GM20431 (cell line): ENCODE measurements around the gene HOXA9.

Experiments used
- in situ Hi-C: fragments of 300-500 bp; cut with MseI, MboI; formaldehyde crosslinking; loops from one replicate; pipeline ENCODE4 v1.15.0; 2020; ENCODE audit warnings: low sequenced_read_pairs; ENCODE audit not compliant: unreplicated experiment

Gene HOXA9

DNA sequence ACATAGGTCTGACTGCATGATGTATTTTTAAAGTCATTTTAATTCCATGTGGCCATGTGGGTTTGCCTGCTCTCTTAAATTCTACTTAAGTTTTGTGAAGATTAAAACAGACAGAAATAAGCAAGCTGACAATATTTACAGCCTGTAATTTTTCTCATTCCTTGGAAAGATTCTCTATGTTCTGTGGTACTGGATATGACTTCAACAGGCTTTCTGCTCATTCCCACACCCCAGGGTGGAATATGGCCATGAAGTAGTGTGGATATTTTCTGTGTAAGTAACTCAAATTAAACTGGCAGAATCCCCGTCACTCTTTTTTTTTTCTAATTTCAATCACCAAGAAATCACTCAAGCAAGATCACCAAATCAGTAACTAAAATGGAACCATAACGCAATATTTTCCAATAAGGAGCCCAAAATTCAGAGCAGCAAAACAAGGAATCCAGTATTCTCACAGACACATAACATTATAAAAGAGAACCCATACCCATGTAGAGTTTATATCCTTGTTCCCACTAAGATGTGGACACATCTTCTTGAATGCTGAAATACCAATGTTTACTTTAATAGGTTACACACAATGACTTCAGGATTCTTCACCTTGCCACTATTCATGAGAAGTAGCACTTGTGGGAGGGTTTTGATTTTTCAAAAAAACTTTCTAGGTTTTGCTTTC lies 27.6 kb downstream of the HOXA9 start:
- in situ Hi-C loops: no loop called here

DNA sequence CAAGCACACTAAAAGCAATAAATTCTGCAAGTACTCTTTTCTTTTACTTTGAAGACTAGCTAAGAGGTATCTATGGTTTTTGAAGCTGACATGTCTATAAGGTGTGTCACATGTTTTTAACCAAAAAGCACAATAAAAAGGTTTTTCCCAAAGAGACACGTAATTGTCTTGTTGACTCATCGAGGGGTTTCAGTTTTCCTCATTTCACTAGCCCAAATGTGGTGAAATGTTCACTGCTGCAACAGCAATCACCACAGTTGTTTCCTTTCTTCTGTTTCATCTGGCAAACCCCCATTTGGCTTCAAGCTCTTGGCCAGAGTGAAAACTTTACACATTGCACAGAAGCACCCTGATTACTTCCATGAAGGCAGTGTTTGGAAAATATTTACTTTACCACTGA lies 30.9 kb downstream of the HOXA9 start:
- in situ Hi-C loops: no loop called here

DNA sequence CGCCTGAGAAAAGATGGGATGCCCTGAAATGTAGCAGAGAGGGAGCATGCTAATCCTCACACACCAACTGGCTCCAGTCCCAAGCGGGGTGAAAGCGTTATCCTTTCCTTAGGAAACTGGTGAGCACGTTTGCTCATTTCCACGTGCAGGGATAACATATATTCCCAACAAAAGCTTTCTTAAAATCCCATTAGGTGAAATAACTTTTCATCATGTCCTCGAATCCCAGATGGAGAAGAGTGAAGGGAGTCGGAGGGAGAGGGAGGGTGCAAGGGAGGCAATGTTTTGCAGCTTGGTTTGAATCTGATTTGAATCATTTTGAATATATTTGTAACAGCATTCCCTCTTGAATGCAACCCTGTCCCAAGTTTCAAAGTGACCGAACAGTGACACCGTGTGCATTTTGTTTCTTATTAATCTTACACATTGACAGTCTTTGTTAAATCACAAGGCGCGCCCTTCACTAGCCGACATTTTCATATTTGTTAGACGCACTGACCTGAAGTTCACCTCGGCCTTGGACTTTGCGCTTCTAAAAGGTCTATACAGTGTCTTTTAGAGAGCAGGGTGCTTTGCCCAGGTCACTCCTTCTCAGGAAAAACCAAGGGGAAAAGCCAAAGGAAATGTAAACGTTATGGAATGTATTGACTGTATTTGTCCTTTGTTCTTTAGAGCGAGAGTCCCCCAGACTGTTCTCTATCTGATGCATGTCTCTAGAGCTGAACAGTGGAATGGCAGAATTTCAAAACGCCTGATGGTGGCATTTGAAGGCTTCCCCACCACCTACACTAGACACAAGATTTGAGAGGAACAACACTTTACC lies 31.7 kb downstream of the HOXA9 start:
- in situ Hi-C loops: no loop called here

DNA sequence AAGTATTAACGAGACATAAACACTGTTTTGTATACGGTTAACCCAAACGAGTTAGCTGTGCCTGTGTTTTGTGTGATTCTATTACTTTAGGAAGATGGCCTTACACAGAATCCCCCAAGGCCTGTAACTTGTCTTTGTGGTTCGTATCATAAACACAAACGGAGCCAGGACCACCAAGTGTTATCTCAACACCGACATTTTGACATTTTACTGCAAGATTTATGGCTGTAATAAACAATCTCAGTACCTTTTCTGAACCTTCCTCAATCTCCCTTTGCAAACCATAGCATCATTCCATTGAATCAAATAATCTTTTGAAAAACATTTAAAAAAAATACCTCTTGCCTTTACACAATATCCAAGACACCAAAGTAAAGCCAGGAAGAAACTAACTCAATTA lies 32.4 kb downstream of the HOXA9 start:
- in situ Hi-C loops: no loop called here

DNA sequence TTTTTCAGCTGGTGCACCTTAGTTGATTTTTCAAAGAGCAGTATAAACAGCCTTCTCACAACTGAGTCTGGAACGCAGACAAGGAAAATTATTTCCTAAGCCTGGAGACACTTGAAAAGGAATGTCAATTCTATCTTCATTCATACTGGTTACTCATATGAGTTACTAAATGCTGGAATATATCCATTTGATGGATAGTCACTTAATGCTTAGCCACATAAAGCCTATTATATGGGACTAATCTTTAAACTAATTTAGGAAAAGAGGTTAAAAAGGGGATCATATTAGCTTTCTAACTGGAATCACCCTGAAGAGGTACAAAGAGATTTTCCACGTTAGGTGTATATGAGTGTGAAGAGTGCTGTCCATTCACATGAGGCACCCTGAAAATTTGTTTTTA lies 33.1 kb downstream of the HOXA9 start:
- in situ Hi-C loops: no loop called here

DNA sequence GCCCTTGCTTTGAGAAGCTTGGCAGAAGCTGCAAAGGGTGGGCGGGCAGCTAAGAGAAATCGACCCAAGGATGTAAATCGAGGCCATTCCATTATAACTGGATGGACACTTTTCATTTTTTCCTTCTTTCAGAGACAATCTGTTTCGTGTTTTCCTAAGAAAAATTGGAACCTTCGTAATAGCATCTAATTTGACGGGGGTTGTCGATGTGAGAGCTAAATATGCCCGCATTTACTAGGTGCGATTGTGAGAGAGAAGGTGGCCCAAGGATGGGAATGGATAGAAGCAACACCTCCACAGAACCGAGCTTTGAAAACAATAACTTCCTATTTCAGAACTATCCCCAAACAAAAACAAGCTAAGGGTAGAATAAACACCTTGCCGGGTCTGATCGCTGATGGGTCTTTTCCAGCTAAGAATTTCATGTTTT lies 33.9 kb downstream of the HOXA9 start:
- in situ Hi-C loops: no loop called here

DNA sequence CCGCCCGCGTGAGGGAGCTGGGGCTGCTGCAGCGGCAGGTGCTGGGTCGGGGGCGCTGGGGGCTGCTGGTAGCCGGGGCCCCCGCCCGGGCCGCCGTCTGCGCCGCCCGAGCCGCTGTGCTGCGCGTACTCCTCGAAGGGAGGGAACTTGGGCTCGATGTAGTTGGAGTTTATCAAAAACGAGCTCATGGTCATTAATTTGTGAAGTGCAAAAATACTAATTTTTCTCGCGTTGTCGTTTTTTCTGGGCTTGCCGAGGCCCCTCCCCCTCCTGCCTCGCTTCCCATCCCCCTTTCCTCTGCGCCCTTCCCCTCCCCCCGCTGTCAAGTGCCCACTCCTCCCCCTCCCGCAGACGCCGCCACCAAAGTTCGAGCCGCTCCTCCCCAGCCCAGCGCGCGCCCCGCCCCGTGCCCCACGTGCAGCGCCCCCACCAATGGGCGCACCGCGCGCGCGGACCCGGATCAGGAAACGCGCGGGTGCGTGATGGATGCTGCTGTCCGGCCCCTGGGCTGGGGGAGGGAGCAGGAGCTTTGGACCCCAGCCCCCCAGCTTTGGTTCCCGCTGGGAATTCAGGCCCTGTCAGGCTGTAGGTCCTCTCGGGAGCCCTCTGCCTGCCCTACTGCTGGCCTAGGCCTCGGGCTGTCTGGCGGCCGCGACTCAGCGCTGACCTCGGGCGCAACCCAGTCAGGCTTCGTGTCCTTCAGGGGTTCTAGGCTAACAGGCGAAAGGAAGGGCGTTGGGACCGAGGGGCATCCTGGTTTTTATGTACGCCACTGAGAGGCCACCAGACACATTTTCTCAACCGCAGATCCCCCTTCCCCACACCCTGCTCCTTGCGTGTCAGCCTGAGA lies 34.6 kb downstream of the HOXA9 start, which contains the start of gene HOXA4:
Gene HOXA4, minus strand, starts transcription at position 218 of the 850 bp plus-strand sequence. Its CDS starts 24 bp downstream, at position 194.
- in situ Hi-C loops: no loop called here

DNA sequence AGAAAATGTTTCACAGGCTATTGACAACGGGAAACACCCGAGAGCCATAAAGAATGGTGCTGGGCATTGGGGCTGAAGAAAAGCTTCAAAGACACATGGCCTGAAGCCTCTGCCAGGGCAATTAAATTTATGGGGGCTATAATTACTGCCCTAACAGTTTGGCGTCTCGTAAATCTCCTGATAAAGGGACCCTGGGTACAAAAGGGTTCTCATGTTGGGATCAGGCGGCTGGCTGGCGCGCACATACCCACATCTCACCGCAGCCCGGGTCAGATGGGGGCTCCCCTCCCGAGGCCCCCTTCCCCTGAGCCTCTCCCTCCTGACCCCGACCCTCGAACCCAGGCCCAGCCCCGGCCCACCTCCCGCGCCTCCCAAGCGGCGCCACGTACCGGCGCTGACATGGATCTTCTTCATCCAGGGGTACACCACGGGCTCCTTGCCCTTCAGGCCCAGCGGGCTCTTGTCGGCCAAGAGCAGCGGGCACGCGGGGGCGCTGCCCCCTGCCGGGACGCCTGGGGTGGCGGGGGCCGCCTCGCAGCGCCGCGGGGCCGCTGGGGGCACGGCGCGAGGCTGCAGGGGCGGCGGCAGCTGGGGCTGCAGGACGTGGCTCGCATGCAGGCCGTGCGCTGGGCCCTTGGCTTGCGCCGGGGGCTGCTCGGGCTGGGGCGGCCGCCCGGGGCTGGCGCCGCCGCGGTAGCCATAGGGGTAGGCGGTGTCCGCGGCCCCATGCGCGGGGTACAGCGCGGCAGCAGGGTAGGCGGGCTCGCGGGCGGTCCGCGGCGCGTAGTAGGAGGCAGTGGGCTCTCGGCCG lies 35.4 kb downstream of the HOXA9 start:
- in situ Hi-C loops: no loop called here

DNA sequence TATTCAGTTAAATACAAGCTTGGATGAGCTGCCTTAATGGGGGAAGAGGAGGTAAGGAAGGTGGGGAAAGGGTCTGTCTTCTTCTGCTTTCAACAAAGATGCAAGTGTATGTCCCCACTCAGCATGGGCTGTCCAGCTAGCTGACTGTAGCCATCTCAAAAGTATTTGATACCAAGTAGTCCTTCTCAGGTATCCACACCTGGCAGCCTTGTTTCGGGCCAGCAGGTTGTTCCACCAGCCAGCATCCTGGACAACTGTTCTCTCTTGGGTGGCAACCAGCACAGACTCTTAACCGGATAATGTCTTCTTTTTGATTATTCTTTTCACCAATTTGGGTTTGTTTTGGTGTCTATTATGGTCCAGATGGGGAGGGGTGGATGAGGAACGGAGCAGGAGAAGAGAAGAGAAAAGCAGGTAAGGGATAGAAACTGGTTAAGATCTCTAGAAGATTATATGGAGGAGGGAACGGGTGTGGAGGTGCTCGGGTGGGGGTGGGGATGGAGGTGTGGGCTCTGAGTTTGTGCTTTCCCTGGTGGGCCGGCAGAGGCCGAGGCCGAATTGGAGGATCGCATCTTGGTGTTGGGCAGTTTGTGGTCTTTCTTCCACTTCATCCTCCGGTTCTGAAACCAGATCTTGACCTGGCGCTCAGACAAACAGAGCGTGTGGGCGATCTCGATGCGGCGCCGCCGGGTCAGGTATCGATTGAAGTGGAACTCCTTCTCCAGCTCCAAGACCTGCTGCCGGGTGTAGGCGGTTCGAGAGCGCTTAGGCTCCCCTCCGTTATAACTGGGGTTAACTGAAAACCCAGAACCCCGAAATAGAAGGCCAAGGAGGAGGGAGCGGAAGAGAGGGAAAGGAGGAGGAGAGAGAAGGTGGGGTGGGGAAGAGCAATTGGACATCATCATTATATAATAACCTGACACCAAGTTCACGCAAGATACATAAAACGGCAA lies 36.3 kb downstream of the HOXA9 start:
- in situ Hi-C loops: no loop called here

DNA sequence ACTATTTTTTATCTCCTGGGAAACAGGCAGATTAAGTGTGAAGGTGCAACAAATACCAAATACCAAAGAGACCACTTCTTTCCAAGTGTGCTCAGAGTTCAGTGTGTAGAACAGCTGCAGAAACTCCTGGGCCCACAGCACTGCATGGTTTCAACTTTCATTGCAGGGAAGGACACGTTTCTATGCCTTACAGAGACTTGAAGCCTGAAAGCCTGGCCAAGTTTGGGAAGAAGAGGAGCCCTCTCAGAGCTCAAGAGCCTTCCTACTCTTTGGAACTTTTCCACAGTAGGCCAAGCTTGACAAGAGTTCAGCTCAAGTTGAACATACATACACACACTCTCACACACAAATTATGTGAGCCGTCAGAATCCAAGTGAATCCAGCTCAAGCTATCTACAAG lies 37.3 kb downstream of the HOXA9 start:
- in situ Hi-C loops: no loop called here

DNA sequence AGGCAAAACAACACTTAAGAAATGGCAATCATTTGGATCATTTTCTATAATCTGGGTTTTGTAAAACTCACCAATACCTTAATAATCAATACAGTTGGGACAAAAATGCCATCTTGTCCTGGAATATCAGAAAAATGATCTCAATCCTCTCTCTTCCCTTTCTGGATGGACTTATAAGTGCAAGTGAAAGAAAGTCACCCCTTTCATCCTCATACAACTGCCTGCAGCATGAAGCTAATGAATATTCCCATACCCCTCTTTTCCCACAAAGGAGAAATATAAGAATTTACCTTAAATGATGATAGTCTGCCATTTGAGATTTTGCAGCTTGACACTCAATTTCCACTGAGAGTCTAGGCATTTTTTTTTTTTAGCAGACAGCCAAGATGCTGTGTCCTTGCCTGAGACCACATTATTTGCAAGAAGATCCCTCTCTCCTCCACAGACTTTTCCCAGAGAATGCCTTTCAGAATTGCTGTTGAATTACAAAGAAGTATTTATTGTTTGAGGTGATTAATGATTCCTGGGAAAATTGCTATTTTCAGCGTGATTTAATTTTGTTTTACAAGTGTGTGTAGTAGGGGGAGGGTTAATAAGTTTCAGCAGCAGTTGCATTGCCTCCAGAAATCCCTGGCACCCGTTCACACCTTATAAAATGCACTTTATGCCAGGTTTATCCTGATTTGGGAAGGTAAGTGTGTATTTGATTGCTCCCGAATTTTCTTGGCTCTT lies 38.6 kb downstream of the HOXA9 start:
- in situ Hi-C loops: no loop called here

DNA sequence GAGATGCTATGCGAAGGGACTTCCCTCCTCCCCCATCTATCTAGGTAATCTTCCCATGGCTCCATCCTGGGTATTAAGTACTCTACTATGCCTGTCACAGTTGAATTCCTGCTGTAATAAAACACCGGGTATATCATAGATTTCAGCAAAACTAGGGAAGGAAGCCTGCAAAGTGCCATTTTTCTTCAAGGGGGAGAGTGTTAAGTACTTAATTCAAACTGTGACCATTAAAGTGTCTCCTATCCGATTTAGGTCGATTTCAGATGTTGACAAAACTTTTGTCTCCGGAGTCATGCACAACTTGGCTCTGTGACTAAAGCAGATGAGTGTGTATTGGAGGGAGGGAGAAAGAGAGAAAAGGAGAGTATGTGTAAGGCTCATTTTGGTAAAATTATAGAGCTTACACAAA lies 39.3 kb downstream of the HOXA9 start:
- in situ Hi-C loops: no loop called here

DNA sequence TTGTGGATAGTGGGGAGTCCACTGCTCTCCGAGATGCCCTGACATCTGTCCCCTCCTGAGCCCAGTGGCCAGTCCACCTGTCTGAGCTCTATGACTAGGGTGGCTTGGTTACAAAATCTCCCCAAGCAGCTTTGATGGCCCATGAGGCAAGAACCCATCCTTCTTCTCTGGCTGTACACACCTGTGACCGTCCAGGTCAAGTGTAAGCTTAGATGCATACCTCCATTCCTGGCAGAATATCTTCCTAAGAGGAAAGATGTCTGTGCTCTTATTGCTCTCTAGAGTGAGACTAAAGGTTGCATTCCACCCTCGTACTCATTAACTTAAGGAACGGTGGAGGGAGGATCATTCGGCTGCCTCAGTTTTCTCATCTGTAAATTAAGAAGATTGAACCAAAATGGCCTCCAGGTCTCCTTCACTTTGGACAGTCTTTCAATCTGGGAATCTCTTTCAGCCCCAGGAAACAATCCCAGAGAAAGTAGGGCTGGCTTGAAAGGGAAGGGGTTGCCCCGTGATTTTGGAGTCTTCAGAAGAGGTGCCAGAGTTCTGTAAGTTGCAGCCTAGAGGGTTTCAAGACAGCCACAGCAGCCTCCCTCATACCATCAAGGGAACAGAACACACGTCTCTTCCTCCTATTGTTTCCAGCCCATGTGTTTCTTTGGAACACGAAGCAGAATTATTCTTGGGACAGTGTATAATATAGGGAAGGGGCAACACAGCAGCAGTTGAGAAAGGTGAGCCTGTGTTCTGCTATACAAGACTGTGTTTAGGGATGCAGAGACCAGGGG lies 40.2 kb downstream of the HOXA9 start:
- in situ Hi-C loops: no loop called here

DNA sequence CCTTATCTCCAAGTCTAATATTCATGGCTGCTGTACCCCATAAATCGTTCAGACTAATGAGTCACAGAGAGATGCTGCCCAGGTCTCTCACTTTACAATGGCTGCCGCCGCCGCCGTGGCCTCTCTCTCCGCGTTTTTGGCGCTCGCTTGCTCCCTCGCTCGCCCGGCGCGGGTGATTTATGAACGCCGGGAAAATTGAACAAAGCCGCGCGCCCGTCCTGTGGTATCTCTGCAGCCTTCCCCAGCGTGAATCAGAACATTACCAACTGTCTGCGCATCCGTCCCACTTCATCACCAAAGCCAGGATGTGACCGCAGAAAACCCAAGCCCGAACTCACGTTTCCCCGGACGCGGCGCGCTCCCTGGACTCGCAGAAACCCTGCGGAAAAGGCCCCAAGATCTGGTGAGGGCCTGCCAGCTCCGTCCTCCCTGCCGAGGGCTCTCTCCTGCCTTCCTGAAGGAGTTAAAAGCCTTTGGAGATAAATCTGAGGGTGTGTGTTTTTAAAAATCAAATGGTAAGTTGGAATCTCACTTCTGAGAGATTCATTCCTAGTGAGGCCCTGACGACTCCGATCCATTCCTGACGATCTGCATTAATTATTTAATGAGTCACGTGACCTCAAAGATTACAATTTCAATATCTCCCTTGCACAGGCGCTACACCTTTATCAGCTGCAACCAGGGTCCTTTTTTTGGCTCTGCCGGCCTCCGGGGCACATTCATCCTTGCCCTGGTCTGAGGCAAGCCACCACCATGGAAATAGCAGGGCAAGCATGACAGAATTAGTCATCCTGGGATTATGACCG lies 41.0 kb downstream of the HOXA9 start:
- in situ Hi-C loops: no loop called here

DNA sequence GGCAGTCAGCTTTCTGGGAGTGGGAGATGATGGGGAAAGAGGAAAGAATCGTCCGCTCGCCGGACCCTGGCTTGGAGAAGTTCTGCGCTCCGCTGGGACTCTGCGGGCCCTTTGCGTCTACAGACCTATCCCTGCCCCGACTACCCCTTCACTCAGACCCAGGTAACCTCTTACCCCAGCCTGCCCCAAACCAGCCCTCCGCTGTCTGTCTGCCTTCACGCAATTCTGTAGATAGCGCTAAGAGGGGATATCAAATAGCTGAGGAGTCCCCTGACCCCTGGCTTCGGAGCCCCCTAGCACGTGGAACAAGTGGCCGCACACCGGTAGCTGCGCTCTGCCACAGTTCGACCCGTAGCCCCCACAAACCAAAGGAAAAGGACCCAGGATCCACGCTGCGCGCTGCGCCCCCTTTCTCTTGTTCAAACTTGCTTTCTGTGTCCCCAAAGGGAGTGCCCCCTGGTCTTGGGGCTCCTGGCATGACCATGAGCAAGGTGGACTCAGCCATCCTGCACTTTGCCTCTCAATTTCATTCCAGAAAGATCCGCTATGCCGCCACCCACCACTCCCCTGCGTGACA lies 41.8 kb downstream of the HOXA9 start:
- in situ Hi-C loops: no loop called here

DNA sequence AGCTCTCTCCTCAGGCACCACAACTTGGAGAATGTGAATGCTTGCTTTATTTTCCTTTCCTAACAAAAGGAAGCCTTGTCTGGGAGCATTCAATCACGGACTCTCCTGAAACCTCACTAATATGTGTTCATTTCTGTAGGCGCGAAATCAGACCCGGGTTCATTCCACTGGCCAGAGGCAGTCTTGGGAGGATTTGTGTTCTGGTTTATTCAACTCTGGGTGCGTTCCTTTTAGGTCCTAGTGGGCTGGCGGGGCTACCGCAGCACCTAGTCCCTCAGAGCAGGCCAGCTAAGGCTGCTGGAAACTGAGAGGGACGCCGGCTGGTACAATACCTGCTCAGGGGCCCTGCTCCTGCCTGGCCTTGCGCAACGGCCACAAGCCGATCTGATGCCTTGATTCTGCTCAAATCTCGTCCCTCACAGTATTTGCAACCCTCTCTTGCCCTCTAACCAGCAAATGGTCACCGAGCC lies 42.3 kb downstream of the HOXA9 start:
- in situ Hi-C loops: no loop called here
